GM19467 (cell line): ENCODE results near the gene HIVEP3.

Experiments used
- ATAC-seq: cut with Tn5 transposase; IDR thresholded peaks from one replicate; pipeline ENCODE4 v1.9.1; 2021; ENCODE audit warnings: mild to moderate bottlenecking, moderate library complexity; ENCODE audit not compliant: unreplicated experiment

HIVEP3 gene

DNA sequence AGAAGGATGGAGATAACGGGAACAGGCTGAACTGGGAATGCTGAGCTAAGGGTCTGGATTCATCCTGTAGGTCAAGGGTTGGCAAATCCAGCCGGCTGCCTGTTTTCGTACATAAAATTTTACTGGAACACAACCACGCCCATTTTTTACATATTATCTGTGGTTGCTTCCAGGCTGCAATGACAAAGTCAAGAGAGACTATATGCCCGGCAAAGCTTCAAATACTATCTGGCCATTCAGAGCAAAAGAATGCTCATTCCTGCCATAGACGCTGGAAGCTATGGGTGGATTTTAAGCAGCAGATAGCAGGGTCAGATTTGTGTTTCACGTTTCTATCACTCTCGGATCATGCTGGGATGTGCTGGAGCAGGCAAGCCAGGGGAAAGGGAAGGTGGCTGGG lies 296.3 kb downstream of the HIVEP3 start:
- no peak for ATAC-seq

DNA sequence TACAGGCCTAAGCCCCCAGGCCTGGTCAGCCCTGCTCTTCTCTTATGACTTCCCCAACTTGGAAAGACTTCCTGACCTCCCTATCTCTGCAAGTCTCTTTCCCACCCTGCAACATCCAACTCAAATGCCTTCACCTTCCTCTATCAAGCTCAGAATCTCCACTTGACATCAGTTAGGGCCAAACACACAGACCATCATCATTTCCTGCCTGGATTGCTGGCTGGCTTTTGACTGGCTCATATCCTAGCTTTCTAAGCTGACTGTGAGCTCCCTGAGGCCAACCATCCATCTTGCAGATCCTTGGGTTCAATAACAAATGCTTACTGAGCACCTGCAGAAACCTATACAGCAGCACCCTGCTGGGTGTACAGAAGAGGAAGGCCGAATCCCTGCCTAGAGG lies 296.9 kb downstream of the HIVEP3 start:
- no peak for ATAC-seq

- ATAC-seq, result no peak
Observed at GRCh38 chr1:41621256-41621655, 297.5 kb downstream of the HIVEP3 start.

- ATAC-seq, result no peak
Observed at GRCh38 chr1:41620365-41621169, 298.2 kb downstream of the HIVEP3 start.

DNA sequence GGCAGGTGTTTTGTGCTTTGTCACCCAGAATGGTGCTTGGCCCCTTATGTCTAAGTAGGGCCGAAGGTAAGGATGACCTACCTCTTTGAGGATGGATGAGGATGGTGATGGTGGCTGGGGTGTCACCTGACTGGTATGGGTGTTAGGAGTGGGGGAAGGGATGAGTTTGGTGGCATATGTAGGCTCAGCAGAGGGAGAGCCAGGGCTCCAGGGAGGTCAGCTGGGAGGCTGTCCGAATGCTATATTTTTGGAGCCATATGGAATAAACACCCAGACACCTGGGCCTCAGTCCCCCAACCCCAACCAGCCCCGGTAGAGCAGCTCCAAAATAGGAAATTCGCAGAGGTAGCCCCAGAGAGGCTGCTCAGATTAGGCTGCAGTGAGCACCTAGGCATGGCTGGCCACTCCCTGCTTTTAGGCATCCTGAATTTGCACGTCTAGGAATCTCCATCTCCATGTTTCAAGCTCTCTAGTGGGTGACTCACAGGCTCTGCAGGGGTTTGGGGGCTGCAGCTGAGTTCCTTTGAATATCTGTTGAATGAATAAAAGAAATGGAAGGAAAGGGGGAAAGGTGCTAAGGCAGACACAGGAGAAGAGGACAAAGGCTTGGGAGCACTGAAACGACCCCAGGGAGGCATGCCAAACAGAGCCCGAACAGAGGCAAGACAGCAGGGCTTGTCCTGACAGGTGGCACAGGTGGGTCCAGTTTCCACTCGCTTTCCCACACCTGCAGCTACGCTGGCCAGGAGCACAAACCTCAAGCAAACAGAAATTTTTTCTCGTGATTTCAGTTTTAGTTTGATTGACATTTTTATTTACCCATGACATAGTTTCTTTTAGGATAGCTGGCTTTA lies 299.0 kb downstream of the HIVEP3 start:
- no peak for ATAC-seq

DNA sequence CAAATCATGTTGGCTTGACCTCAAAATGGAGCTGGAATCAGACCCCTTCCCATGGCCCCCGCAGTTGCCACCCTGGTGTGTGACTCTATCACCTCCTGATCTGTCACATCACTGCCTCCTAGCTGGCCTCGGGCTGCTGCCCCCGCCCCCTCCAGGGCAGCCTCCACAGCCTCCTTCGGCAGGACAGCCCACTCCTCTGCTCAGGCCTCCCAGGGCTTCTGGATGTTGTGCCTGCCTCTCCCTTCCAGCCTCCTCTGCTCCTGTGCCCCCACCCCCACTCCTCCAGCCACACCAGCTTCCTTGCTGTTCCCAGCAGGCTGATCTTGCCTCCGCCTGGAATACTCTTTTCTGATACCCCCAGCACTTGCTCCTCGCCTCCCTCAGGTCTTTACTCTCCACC lies 299.9 kb downstream of the HIVEP3 start:
- ATAC-seq, result no peak

DNA sequence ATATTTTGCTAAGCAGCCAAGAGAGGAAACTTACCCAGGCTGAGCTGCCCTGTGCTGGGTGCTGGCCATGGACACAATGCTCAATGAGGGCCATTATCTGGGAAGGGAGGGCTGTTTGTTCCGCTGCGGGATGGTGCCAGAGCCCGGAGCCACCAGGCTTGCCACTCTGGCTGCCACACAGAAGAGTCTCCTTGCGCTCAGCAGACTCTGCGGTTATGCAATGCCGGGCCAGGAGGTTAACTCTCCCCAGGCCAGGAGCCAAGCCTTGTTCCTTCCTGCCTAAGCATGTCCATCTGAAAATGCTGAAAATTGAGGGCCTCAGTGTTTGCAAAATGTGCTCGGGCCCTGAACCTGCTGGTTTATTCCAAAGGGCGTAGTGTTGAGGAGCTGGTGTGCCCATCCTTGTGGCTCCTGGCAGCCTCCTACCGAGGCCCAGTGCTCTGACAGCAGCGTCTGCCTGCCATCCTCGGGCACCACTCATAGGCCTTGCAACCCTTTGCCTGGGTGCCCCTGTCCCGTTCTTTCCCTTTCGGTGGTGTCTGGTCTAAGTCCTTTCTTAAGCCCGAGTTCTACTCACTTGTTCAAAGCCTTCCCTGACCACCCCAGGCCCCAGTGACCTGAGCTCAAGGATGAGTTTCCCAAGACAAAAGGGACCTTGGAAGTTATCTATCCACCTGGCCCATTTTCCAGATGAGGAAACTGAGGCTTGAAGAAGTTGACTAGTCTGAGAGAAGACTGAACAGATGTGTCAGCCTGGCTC lies 300.5 kb downstream of the HIVEP3 start:
- ATAC-seq, result no peak

DNA sequence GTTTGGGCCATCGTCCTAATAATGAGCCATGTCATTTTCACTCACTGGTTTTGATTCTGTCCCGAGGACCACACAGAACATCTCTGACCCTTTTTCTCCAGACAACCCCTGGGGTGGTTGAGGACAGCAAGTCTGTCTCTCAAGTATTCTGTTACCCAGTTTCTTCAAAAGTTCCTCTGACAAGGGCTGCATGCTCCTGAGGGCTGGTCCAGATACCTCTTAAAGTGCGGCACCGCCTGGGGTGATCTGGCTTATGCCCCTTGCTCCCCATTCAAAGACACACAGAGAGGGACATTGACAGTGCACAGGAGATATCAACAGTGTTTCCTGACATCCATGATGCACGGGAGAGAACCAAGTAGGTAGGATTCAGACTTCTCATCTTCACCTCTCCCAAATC lies 301.4 kb downstream of the HIVEP3 start:
- no peak for ATAC-seq

- ATAC-seq, result no peak
Observed at GRCh38 chr1:41616563-41616962, 302.2 kb downstream of the HIVEP3 start.

DNA sequence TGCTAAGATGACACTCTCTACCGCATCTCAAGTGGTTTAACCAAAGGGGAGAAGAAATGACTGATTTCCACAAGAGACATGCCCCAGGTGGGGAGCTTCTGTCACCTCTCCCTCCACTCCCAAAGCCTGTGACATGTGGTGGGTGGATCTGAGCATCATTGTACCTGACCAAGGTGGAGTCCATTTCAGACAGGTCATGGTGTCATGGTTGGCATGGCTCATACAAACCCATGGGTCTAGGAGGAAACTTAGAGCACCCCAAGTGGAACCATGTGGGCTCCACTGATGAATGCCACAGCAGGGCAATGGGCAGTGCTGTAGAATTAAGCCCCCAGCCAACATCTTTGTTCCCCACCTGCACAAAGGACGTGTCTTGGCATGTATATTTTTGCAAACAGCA lies 302.7 kb downstream of the HIVEP3 start:
- ATAC-seq, result no peak

GRCh38 chr1:41615316-41615715 lies 303.4 kb downstream of the HIVEP3 start:
- no peak for ATAC-seq

- no peak for ATAC-seq
Observed at GRCh38 chr1:41614818-41615217, 303.9 kb downstream of the HIVEP3 start.

- no peak for ATAC-seq
Observed at GRCh38 chr1:41613689-41614574, 304.8 kb downstream of the HIVEP3 start.

GRCh38 chr1:41612953-41613352 lies 305.8 kb downstream of the HIVEP3 start:
- no peak for ATAC-seq

DNA sequence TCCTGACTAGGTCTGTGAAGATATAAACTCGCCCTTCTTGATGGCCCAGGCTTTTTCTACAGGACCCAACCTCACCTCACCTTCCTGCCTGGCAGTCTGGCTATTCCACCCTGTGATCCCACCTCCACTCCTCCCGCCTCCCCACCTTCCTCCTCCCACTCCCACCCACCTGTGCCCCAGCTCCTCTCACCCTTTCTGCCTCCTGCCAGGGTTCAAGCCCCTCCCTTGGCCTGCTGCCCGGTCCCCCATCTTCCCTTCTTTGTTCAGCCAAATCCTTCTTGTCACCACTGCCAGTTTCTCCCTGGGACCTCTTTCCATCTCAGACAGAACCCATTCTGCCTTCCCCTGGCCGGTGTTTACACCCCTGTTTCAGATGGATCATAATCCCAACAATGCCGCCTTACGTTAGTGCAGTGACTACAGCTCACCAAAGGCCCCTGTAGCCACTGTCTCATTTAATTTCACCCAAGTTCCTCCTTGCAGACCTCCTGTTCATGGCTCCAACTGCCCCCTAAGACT lies 306.7 kb downstream of the HIVEP3 start:
- no peak for ATAC-seq

GRCh38 chr1:41611068-41611931 lies 307.4 kb downstream of the HIVEP3 start:
- ATAC-seq, result no peak

- no peak for ATAC-seq
Observed at GRCh38 chr1:41610361-41610760, 308.4 kb downstream of the HIVEP3 start.

DNA sequence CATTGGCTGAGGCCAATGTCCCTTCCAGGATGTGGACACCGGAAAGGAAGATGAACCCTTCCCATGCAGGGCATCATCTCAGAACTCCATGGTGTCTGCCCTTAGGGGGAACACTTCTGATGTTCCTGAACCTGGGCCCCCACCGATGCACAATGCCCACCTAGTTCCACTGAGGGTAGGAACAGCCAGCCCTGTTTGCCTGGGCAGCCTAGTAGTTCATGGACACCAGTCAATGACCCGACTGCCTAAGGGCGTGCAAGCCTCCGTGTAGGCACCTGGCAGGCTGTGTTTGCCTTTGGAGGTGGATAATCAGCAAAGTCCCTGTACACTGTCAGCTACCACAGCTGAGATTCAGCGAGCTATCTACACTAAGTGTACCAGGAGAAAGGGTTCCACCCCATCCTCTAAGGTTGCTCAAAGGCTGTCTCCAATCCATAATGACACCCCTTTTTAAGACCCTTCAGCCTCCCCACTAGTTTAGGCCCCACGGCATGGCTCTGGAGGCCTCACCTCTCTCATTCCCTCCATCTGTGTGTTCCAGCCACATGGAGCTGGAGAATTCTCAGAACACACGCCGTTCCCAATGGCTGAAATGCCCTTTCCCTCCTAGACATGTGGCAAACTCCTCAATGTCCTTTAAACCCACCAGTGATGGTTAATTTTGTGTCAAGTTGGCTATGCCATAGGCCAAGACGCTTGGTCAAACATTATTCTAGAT lies 309.4 kb downstream of the HIVEP3 start:
- ATAC-seq, result no peak

DNA sequence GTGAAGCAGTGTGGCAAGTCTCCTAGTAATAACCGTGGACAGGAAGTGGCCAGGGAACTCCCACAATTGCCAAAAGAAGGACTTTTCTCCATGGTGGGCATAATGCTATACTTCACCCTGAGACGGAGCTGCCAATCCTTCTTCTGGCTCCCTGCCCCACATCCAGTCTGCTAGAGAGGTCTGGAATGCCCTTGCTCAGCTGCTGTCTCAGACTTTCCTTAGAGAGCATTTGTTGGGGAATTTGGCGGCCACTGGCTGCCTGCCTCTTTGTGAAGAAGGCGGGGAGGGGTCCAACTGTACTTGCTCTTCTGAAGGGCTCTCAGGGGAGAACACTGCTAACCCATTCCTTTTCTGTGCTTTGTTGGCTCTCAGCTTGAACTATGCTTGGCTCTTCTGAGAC lies 310.5 kb downstream of the HIVEP3 start:
- no peak for ATAC-seq
